ENCODE results near the gene SOX13.

SOX13 gene

GRCh38 chr1:204154568-204155255, 81.8 kb downstream of the SOX13 start:
- DNase-seq: no peak

- DNase-seq: no peak
Measured at GRCh38 chr1:204155881-204156280, 83.0 kb downstream of the SOX13 start.

- no peak for DNase-seq
Measured at GRCh38 chr1:204157962-204158361, 85.0 kb downstream of the SOX13 start.

GRCh38 chr1:204161609-204162493, 88.9 kb downstream of the SOX13 start:
- DNase-seq: no peak

- peak; percentile 80 for DNase-seq
Measured at GRCh38 chr1:204162494-204163074, 89.7 kb downstream of the SOX13 start.

GRCh38 chr1:204166219-204166618, 93.3 kb downstream of the SOX13 start, which contains the start of gene REN:
Gene REN, minus strand, starts transcription at chr1:204166337. Its CDS starts 44 bp downstream, at chr1:204166293.
- DNase-seq: no peak

GRCh38 chr1:204167730-204168129, 94.8 kb downstream of the SOX13 start:
- no peak for DNase-seq

- DNase-seq: no peak
Measured at GRCh38 chr1:204169858-204170257, 96.9 kb downstream of the SOX13 start.

- DNase-seq: no peak
Measured at GRCh38 chr1:204170494-204171155, 97.7 kb downstream of the SOX13 start.

GRCh38 chr1:204171751-204172178, 98.8 kb downstream of the SOX13 start:
- DNase-seq: no peak

- DNase-seq: no peak
Measured at GRCh38 chr1:204172404-204173029, 99.6 kb downstream of the SOX13 start.

GRCh38 chr1:204174958-204175357, 102.0 kb downstream of the SOX13 start:
- DNase-seq: no peak

- DNase-seq: no peak
Measured at GRCh38 chr1:204176049-204176448, 103.1 kb downstream of the SOX13 start.

GRCh38 chr1:204177133-204177532, 104.2 kb downstream of the SOX13 start:
- DNase-seq: no peak

All from T1000 (cell line).